HCT116 (cell line): ENCODE results near the gene OXCT1.

Experiments
- EGR1 ChIP-seq: IDR thresholded peaks from 2 replicates; pipeline ENCODE4 v1.6.1; 2012; ENCODE audit warnings: low read depth
- EZH2 ChIP-seq: fragments of 200-600 bp; sonication (generic); IDR thresholded peaks from 2 replicates; pipeline ENCODE4 v1.6.1; 2017; ENCODE audit warnings: antibody characterized with exemption, mixed run types
- POLR2A ChIP-seq: IDR thresholded peaks from 2 replicates; pipeline ENCODE4 v1.7.0; 2011; ENCODE audit warnings: borderline replicate concordance; ENCODE audit not compliant: insufficient read depth, insufficient read length; ENCODE audit errors: extremely low read depth
- RAD21 ChIP-seq: IDR thresholded peaks from 2 replicates; pipeline ENCODE4 v1.6.1; 2012; ENCODE audit warnings: low read depth, mild to moderate bottlenecking
- SP1 ChIP-seq: IDR thresholded peaks from 2 replicates; pipeline ENCODE4 v1.6.1; 2012; ENCODE audit warnings: low read depth
- TF ChIP-seq, protein P1 (sequence below), 3 experiments: fragments of 200-600 bp in 1 of 3; sonication (generic) in 1 of 3; IDR thresholded peaks in 2 of 3; conservative IDR thresholded peaks in 1 of 3; 2 replicates each; pipeline ENCODE4 v1.5.1; 2012 to 2017; ENCODE audit warnings: low read depth in 2 of 3, low read length in 2 of 3, antibody characterized with exemption in 1 of 3, borderline replicate concordance in 1 of 3, control low read depth in 1 of 3, mild to moderate bottlenecking in 1 of 3, mixed read lengths in 1 of 3, mixed run types in 1 of 3, moderate library complexity in 1 of 3; ENCODE audit not compliant: insufficient read depth in 1 of 3

DNA sequence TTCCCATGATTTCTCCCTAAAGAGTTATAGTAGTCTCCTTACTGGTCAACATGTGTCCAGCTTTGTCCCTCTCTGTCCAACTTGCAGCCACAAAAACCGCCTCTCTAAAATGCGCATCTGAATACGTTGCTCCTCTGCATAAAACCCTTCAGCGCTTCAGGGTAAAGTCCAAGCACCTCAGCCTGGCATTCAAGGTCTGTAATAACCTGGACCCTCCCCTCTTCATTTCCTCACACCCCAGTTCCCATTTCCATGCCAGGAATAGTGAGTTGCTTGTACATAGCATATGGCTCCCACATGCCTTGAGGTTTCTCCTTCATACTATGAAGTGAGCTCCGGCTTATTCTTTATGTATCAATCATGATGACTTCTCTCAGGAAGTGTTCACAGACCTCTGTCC lies 101.5 kb downstream of the OXCT1 start:
- TF ChIP-seq POLR2A = no peak
- TF ChIP-seq EZH2 = no peak
- TF ChIP-seq, protein P1, sequence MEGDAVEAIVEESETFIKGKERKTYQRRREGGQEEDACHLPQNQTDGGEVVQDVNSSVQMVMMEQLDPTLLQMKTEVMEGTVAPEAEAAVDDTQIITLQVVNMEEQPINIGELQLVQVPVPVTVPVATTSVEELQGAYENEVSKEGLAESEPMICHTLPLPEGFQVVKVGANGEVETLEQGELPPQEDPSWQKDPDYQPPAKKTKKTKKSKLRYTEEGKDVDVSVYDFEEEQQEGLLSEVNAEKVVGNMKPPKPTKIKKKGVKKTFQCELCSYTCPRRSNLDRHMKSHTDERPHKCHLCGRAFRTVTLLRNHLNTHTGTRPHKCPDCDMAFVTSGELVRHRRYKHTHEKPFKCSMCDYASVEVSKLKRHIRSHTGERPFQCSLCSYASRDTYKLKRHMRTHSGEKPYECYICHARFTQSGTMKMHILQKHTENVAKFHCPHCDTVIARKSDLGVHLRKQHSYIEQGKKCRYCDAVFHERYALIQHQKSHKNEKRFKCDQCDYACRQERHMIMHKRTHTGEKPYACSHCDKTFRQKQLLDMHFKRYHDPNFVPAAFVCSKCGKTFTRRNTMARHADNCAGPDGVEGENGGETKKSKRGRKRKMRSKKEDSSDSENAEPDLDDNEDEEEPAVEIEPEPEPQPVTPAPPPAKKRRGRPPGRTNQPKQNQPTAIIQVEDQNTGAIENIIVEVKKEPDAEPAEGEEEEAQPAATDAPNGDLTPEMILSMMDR (IDR thresholded peaks at IDR 0.05 in 2 of 3, conservative IDR thresholded peaks at IDR 0.05 in 1 of 3; ENCODE audit: borderline replicate concordance in 1 of 3, insufficient read depth in 1 of 3, low read depth in 2 of 3, low read length in 2 of 3) = no peak
- TF ChIP-seq EGR1 = no peak
- no peak for TF ChIP-seq SP1
- TF ChIP-seq RAD21 = no peak
